ENCODE results near the gene SREBF1.
A peak's percentile ranks its signal among the peaks of the same experiment; 100 is the strongest.
"Not testable (repeated sequence)": the region's sequence is repeated elsewhere in the genome, so short reads cannot be mapped to it uniquely, and the experiment has no call there.

The SREBF1 gene

DNA sequence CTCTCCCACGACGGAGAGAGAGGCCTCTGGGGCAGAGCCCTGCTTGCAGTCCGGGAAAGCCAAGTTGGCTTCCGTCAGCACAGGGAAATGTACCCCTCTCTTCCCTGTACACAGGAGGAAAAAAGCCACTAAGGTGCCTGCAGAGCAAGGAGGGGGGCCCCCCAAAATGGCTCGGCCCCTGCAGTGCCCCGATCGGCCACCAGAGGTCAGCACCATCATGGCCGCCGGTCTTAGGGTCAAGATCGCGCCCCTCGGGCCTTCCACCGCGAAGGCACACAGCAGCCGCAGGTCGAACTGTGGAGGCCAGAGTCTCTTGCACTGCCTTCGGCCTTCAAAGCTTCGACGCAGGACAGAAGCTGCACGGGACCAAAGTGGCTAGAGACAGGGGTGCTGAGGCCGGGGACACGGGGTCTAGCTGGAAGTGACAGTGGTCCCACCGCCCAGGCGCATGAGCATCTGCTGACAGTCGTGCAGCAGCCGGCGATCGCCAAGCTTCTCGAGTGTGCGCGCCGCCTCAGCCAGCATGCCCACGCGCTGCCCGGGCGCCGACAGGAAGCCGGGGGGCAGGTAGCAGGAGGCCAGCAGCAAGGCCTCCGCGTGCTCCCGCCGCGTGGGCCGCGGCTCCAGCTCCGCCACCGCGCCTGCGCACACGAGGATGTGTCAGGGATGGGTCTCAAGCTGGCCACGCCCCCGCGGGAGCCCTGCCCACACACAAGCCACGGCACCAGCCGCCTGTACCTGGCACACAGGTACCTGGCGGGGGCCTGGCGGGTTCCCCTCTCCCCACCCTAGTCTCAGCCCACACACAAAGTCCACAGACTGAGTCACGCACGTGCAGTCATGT, 24.4 kb downstream of the SREBF1 start:
- DNase-seq (ENCODE audit: low read depth in 2 of 2) = peak in 1 of 2 donors; percentile 46

DNA sequence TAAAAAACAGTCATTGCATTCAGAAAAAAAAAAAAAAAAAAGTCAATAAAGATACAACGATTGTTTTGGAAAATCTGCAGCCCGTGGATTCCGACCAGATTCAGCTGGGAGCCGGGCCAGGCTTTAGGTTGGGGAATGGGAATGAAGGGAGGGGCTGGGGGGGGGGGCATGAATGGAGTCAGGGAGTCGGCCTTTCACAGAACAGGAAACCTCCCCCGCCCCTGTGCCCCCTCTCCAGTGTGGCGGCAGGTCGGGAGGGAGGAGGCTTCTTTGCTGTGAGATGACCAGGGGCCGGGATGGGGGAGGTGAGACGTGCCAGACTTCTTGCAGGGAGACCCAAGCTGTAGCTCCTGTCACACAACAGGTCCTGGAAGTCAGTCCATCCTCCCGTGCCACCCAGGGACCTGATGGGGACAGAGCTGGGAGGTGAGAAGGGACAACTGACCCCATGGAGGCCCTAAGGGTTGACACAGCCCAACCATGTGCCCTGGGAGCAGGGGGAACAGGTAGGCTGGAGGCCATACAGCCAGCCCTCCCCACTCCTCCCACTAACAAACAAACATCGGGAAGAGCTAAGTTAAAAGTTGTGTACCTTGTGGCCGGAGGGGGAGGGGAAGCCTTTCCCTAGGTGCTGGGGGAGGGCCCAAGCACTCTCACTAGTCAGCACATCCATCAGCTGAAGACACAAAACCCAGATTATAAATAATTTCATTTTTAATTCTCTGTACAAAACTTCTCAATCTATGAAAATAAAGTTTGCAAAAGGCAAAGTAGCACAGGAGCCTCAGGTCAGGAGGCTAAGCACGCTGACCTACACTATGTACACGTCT, 25.2 kb downstream of the SREBF1 start:
- no peak for DNase-seq (ENCODE audit: low read depth in 2 of 2)

DNA sequence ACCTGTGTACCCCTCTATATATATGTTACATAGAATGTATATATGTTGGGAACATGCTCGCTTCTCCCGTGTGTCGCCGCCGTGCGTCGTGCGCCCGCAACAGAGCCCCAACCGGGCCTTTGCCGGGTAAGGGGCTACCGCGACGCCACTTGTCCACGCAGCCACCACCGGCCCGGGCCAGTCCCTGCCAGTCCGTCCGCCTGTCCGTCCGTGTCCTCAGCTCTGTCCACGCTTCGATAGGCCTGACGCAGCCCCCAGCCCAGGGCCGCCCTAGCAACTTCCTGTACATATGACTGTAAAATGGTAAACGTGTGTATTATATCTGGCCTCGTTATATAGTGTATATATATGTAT, 25.9 kb downstream of the SREBF1 start:
- DNase-seq (ENCODE audit: low read depth in 2 of 2) = no peak

DNA sequence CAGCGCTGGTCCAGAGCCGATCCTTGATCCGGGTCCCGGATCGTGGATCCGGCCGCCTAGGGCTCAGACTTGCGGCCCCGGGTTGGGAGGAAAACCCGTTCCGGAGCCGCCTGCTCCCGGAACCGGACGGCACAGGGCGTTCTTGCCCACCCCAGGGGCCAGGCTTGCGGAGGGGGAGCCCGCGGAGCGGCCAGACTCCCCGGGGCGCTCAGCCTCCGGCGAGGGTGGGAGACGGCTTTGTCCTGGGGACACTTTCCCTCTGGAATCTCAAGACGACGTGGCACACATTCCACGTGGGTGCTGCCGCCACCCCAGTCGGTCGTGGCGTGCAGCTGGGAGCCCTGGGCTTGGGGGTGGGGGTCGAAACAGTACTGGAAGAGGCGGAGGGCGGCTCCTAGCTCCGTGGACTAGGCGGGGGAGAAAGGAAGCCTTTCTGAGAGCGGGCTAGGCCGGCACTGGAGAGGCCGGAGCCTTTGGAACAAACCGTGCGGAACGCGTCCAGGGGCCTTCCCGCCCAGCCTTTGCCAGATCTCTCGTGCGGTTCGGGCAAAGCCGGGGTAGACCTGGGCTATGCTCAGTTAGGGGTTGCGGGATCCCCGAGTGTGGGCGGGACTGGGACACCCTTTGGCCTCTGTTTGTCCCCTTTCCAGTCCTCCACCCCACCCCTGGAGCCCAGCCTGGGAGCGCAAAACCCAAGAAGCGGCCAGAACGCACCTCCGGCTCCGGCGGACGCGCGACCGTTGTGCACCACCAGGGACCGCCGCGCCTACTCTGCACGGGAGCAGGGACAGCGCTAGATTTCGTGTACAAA, 26.5 kb downstream of the SREBF1 start:
- DNase-seq (ENCODE audit: low read depth in 2 of 2) = no peak

DNA sequence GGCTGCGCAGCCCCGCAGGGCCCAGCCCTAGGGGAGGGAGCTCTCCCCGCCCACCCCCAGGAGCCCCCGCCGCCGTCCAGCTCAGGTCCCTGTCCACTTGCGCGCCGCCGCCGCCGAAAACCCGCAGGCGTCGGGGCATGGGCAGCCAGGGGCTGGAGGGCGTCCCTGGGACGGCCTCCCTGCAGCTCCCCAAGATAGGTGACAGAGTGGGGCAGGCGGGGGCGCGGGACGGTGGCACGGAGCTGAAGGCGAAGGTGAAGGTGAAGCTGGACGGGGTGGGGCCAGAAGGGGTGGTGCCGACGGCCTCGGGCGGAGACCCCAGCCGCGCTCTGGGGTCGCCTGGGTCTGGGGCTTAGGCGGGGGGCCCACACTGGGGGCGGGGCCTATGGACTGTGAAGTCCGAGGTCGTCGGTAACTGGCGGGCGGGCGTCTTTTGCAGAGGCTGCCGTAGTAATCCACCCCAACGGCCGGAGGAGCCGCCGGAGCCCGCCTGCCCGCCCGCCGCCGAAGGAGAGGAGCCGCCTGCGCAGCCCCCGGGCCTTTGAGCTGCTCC, 27.2 kb downstream of the SREBF1 start:
- DNase-seq (ENCODE audit: low read depth in 2 of 2) = no peak

DNA sequence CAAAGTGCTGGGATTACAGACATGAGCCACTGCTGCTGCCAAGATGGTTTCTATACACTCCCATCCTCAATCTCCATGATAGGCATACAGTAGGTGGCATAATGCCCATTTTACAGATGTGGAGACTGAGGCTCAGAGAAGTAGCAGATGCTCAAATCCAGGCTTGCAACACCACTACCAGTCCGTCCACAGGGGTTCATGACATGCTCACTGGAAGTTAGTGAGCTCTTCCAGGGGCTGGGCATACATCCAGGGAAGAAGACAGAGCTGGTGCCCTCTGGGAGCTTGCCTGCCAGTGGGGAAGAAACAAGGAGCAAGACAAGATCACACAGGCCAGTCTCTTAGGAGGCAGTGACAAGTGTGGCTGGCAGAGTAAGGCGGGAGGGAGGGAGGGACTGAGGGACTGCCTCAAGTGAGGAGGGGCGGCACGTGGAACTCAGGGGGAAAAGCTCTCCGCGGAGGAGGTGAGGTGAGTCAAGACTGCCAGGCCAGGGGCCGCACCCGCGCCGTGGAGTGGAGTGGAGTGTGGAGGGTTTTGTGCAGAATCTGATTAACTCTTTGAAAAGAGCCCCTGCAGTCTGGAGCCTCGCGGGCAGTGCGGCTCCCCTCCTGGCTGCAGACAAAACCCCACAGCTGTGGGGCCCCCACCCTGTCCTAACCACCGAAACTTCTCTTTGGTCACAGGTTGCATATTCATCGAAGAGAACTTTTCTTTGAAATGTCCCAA, 27.9 kb downstream of the SREBF1 start:
- DNase-seq (ENCODE audit: low read depth in 2 of 2) = no peak

DNA sequence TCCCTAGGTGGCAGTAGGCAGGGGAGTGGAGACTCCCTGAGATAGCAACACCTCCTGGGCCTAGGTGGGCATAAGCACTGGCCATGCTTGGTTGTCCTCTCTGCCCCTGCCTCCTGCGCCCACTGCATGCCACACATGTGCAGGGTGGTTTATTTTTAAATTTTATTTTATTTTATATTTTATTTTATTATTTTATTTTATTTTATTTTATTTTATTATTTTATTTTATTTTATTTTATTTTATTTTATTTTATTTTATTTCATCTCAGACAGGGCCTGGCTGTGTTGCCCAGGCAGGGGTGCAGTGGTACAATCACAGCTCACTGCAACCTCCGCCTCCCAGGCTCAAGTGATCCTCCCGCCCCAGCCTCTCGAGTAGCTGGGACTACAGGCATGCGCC, 28.6 kb downstream of the SREBF1 start:
- DNase-seq (ENCODE audit: low read depth in 2 of 2) = not testable (repeated sequence)

DNA sequence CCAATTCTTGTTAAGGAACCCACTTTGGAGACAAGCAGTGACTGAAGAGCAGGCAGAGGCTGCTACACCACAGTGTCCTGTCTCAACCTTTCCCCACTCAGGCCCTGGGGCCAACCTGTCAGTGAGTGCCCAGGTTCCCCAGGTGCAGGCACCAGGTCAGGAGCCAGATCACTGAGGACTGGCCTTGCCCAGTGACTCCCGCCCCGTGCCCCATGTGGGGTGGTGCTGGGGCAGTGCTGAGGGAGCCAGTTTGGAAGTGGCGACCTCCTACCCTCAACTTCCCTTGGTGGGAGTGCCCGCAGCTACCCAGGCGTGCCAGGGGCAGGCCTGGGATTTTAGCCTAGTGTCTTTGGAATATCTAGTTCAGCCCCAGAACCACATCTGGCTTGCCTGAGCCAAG, 29.3 kb downstream of the SREBF1 start:
- DNase-seq (ENCODE audit: low read depth in 2 of 2) = no peak

DNA sequence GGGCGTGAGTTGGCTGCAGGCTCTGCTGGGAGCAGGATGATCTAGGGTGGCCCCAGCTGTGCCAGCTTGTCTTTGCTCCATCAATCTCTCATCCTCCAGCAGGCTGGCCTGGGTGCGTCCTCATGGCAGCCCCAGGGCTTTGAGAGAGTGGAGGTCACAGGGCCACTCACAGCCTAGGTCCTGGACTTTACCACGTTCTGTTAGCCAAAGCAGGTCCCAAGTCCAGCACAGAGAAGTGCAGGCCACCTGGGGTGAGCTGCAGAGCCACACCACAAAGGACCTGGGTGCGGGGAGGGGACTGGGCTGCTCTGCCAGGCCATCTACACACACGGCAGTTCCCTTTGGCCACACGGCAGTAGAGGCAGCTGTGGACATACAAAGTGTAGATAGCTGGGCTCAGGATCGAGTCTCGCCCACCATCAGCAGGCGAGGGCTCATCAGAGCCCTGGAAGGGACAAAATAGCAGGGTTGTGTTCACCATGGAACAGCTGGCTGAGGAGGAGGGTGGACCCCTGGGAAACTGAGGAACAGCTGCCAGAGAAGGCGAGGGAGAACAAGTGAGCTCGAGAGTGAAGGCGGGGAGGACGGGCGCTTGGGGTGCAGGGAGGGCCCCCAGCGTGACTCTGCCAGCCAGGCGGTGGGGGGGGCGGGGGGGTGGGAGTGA, 30.0 kb downstream of the SREBF1 start:
- DNase-seq (ENCODE audit: low read depth in 2 of 2) = no peak

DNA sequence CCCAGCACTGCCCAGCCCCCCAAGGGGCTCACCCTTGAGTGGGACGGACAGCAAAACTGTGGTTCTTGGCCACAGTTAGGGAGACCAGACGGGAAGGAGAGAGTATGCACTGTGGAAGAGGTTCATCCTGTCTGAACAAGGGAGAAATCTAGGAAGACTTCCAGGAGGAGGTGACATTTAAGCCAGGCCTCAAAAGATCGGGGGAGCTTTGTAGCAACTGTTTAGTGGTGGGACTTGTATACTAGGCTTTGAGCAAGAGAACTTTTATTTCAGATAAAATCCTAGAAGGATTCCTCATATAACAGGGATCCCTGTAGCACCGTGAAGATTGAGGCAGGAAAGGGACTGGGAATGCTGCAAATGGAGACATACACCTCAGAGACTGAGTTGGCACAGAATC, 30.8 kb downstream of the SREBF1 start:
- DNase-seq (ENCODE audit: low read depth in 2 of 2) = no peak

DNA sequence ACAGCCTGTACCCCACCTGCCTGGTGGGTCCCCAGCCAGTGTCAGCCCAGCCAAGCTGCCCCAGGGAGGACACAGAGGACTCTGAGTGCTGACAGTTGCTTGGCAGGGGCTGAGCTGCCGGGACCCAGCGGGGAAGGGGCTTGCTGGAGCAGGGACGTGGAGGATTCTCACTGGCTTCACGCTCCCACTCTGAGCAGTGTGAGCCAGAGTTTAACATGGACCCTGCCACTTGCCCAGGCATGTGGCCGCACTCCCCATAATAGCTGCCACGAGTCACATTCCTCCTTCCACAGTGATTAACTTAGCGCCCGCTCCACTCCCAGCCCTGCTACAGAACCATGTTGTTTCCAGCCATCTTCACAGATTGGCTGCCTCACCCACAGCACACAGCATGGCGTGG, 31.2 kb downstream of the SREBF1 start:
- DNase-seq (ENCODE audit: low read depth in 2 of 2) = no peak

DNA sequence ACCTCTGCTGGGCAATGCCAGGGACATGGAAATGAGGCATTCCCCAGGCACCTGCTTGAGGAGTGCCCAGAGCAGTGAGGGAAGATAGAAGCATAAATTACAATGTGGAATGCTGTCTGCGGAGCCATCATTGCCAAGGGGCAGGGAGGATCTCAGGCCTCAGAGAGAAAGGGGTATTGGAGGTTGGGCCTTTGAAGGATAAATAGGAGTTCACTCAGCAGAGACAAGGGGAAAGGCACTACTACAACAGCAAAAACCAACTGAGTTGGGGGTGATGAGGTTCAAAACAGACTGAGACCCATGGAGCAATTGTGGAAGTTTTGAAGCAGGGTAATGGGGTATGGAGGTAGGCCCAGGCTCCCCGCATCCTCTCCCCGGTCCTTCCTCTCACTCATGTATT, 32.8 kb downstream of the SREBF1 start:
- no peak for DNase-seq (ENCODE audit: low read depth in 2 of 2)

DNA sequence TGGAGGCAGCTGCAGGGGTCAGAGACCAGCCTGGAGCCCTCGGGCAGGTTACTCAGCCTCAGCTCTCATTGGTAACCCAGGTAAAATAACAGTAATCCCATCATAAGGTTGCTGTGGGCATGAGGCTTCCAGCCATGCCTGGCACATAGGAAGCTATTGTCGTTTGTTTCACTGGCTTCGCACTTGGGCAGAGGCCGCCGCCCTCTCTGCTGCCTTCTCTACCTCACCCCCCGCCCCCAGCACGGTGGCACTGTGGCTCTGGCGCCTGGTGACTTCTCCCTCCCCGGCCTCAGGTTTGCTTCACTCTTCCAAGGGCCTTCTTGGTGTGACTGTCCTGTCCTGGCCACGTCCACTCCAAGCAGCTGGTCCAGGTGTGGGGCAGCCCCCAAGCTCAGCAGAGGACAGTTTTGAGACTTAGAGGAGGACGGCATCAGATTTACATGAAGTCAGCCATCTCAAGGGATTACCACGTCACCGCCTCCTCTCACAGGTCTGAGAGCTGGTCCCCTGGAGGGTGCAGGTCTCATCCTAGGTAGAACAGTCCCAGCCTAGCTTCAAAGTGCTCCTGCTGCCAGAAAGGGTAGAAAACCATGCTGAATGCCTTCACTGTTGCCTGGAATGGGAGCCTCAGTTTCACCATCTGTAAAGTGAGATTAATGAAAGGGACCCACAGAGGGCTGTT, 34.8 kb downstream of the SREBF1 start:
- no peak for DNase-seq (ENCODE audit: low read depth in 2 of 2)

DNA sequence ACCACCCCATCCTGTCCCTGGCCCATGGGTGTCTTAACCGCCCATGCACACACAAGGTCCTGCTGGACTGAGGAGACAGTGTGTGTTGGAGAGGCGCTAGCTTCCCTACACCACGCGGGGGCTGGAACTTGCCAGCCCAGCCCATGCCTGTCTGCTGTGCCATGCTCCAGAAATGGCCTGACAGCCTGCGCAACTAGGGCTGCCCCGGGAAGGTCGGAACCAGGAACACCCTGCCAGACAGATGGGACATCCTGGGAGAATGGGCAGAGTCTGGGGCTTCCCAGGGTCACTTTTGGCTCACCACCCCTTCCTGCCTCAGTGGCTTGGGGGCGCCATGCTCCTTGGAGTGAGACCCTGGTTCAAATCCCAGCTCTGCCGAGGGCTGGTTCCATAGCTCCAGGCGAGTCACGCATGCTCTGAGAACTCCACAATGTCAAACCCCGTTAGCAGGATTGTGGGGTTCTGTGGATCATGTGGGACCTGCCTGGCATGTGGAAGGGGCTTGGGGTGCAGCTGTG, 36.2 kb downstream of the SREBF1 start:
- DNase-seq (ENCODE audit: low read depth in 2 of 2) = no peak

DNA sequence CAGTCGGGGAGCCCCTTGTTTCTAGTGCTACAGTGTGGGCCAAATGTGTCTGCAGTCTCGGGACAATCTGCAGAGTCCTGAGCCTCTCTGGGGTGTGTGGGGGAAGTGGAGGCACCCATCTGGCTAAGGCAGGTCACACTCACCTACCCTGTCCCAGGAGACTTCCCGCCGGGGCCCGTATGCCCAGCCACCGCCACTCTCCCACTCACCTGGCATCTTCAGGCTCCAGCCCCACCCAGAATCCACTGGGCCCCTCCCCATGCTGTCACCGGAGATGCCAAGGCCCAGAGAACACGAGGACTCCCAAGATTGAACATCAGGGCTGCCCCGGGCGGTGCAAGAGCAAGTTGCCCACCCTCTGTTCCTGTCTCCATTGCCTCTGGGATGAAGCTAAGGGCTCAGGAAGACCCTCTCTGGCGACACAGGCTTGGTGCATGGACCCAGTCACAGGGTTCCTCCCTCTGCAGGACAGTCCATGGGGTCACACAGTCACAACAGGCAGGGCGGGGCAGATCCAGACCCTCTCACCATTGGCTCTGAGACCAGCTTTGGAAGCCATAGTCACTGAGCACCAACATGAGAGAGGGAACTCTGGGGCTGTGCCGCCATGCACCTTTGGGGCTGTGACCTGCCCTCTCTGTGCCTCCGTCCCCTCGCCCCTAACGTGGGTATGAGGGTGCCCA, 38.1 kb downstream of the SREBF1 start:
- DNase-seq (ENCODE audit: low read depth in 2 of 2) = no peak

DNA sequence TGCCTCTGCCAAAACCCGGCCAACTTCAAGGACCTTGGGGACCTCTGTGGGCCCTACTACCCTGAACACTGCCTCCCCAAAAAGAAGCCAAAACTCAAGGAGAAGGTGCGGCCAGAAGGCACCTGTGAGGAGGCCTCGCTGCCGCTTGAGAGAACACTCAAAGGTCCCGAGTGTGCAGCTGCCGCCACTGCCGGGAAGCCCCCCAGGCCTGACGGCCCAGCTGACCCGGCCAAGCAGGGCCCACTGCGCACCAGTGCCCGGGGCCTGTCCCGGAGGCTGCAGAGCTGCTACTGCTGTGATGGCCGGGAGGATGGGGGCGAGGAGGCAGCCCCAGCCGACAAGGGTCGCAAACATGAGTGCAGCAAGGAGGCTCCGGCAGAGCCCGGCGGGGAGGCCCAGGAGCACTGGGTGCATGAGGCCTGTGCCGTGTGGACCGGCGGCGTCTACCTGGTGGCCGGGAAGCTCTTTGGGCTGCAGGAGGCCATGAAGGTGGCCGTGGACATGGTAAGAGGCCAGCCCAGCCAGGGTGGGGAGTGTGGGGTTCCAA, 38.7 kb downstream of the SREBF1 start:
- no peak for DNase-seq (ENCODE audit: low read depth in 2 of 2)

DNA sequence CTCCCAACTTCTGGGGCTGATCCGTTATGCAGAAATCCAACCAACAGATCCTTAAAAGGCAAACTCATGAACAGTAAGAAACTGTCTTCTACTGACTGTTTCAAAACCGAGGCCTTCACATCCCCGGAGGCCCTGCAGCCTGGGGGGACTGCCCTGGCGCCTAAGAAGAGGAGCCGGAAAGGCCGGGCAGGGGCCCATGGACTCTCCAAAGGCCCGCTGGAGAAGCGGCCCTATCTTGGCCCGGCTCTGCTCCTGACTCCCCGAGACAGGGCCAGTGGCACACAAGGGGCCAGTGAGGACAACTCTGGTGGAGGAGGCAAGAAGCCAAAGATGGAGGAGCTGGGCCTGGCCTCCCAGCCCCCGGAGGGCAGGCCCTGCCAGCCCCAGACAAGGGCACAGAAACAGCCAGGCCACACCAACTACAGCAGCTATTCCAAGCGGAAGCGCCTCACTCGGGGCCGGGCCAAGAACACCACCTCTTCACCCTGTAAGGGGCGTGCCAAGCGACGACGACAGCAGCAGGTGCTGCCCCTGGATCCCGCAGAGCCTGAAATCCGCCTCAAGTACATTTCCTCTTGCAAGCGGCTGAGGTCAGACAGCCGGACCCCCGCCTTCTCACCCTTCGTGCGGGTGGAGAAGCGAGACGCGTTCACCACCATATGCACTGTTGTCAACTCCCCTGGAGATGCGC, 39.5 kb downstream of the SREBF1 start:
- no peak for DNase-seq (ENCODE audit: low read depth in 2 of 2)

DNA sequence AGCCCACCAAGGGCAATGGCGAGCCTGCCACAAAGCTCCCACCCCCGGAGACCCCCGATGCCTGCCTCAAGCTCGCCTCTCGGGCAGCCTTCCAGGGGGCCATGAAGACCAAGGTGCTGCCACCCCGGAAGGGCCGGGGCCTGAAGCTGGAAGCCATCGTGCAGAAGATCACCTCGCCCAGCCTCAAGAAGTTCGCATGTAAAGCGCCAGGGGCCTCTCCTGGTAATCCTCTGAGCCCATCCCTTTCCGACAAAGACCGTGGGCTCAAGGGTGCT, 40.1 kb downstream of the SREBF1 start:
- no peak for DNase-seq (ENCODE audit: low read depth in 2 of 2)

Data from stimulated activated CD8-positive, alpha-beta memory T cell treated with anti-CD3 and anti-CD28 coated beads, Interleukin-7, amount 100 ng/mL, for 4 hours (primary cell).